Smooth muscle cell (in vitro differentiated cells): ENCODE measurements around the gene CNEP1R1. TPM values are rescaled to one million over a fixed set of nuclear protein-coding genes. Genes with fewer than 3 reads are reported as not detected.
"Not testable (repeated sequence)": the region's sequence is repeated elsewhere in the genome, so short reads cannot be mapped to it uniquely, and the experiment has no call there.

Experiments used
- DNase-seq: peaks from one replicate; lab custom pipeline; 2025; ENCODE audit not compliant: unreplicated experiment; lab: John Stamatoyannopoulos, UW
- H2AFZ ChIP-seq: fragments of 200-600 bp; sonication (generic); 2 replicates; pipeline ENCODE4 v1.6.0; 2016; ENCODE audit warnings: antibody characterized with exemption, low read depth, mild to moderate bottlenecking
- H3F3A ChIP-seq: fragments of 200-600 bp; sonication (generic); 2 replicates; pipeline ENCODE4 v1.6.0; 2017; ENCODE audit warnings: antibody characterized with exemption, low read depth
- H3K27ac ChIP-seq: fragments of 200-600 bp; sonication (generic); 2 replicates; pipeline ENCODE4 v1.5.1; 2016; ENCODE audit warnings: low read depth, mild to moderate bottlenecking
- H3K27me3 ChIP-seq: fragments of 200-600 bp; sonication (generic); 2 replicates; pipeline ENCODE4 v1.6.1; 2016; ENCODE audit warnings: low read depth, mild to moderate bottlenecking
- H3K36me3 ChIP-seq: fragments of 200-600 bp; sonication (generic); 2 replicates; pipeline ENCODE4 v1.5.1; 2016; ENCODE audit warnings: low read depth
- H3K4me1 ChIP-seq: fragments of 200-600 bp; sonication (generic); 2 replicates; pipeline ENCODE4 v1.5.1; 2016; ENCODE audit warnings: low read depth
- H3K4me2 ChIP-seq: fragments of 200-600 bp; sonication (generic); 2 replicates; pipeline ENCODE4 v1.6.0; 2016; ENCODE audit warnings: mild to moderate bottlenecking
- H3K4me3 ChIP-seq: fragments of 200-600 bp; sonication (generic); 2 replicates; pipeline ENCODE4 v1.5.1; 2016; ENCODE audit warnings: mild to moderate bottlenecking
- H3K79me2 ChIP-seq: fragments of 200-600 bp; sonication (generic); 2 replicates; pipeline ENCODE4 v1.6.0; 2016; ENCODE audit warnings: low read depth, mild to moderate bottlenecking
- H3K9ac ChIP-seq: fragments of 200-600 bp; sonication (generic); 2 replicates; pipeline ENCODE4 v1.6.0; 2016; ENCODE audit warnings: low read depth
- H3K9me3 ChIP-seq: fragments of 200-600 bp; sonication (generic); replicated peaks from 2 replicates; pipeline ENCODE4 v1.5.1; 2016; ENCODE audit warnings: low read depth
- H4K20me1 ChIP-seq: fragments of 200-600 bp; sonication (generic); 2 replicates; pipeline ENCODE4 v1.6.0; 2016; ENCODE audit warnings: low read depth
- WGBS: methylation state at CpG from one replicate; pipeline ENCODE4 v1.1.7; 2016; ENCODE audit warnings: low lambda C conversion rate; 5-methylcytosine and 5-hydroxymethylcytosine counted together
- polyA plus RNA-seq: library from polyadenylated mRNA; unstranded; fragments of >200 nt; fragmentation: Nextera tagmentation; extraction: Ambion mirVana; gene quantifications from 2 replicates; pipeline ENCODE4 v1.2.1, GENCODE V29; 2016
- total RNA-seq: library from RNA; depleted of rRNA; stranded (reverse); fragments of >200 nt; gene quantifications from 2 replicates; pipeline ENCODE4 v1.2.3, GENCODE V29; 2014
- TF ChIP-seq, protein P1 (sequence below): fragments of 200-600 bp; sonication (generic); IDR thresholded peaks from 2 replicates; pipeline ENCODE4 v1.5.1; 2017; ENCODE audit warnings: borderline replicate concordance, mild to moderate bottlenecking, antibody characterized with exemption; ENCODE audit not compliant: insufficient read depth, poor library complexity, severe bottlenecking

CNEP1R1 gene
- total and polyA plus RNA-seq, 2 experiments from 2014 or later = 21.3 to 31.7 TPM

DNA sequence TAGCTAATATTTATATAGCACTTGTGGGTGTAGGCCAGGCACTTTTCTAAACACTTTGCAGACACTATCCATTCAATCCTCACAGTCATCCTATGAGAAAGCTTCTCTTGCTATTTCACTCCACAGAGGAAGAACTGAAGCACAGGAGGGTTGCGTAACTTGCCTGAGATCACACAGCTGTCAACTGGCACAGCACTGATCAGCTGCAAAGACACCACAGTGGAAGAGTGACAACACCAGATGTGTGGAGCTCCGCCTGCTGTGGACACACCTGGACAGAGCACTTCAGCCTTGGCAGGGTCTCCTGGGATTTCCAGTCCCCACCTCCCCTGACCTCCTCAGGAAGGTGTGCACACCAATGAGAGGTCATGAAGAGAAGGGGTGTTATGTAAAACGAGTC lies 13.3 kb upstream of the CNEP1R1 start:
- Histone ChIP-seq H3K27ac (no peak overlapping the region), H4K20me1 (no peaks in the 10 kb centered on the region), H3K4me2 (no peak overlapping the region), H3F3A (no peaks in the 10 kb centered on the region), H3K4me1 (no peaks in the 10 kb centered on the region), H3K79me2 (no peaks in the 10 kb centered on the region), H3K9me3 (no peaks in the 10 kb centered on the region), H3K27me3 (no peaks in the 10 kb centered on the region), H2AFZ (no peak overlapping the region), H3K9ac (no peak overlapping the region), H3K4me3 (no peak overlapping the region), H3K36me3 (no peaks in the 10 kb centered on the region)
- DNase-seq = no peak
- 82% methylated on average over 3 of the region's 3 CpGs for WGBS
- TF ChIP-seq, protein P1, sequence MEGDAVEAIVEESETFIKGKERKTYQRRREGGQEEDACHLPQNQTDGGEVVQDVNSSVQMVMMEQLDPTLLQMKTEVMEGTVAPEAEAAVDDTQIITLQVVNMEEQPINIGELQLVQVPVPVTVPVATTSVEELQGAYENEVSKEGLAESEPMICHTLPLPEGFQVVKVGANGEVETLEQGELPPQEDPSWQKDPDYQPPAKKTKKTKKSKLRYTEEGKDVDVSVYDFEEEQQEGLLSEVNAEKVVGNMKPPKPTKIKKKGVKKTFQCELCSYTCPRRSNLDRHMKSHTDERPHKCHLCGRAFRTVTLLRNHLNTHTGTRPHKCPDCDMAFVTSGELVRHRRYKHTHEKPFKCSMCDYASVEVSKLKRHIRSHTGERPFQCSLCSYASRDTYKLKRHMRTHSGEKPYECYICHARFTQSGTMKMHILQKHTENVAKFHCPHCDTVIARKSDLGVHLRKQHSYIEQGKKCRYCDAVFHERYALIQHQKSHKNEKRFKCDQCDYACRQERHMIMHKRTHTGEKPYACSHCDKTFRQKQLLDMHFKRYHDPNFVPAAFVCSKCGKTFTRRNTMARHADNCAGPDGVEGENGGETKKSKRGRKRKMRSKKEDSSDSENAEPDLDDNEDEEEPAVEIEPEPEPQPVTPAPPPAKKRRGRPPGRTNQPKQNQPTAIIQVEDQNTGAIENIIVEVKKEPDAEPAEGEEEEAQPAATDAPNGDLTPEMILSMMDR = no peak

- Histone ChIP-seq H3F3A (no peaks in the 10 kb centered on the region), H3K9me3 (no peaks in the 10 kb centered on the region), H2AFZ (no peak overlapping the region), H3K36me3 (no peaks in the 10 kb centered on the region), H3K9ac (no peak overlapping the region), H3K27me3 (no peaks in the 10 kb centered on the region), H3K4me3 (no peak overlapping the region), H3K79me2 (no peaks in the 10 kb centered on the region), H3K27ac (no peak overlapping the region), H3K4me2 (no peak overlapping the region), H4K20me1 (no peaks in the 10 kb centered on the region), H3K4me1 (no peaks in the 10 kb centered on the region)
- DNase-seq = no peak
- TF ChIP-seq, protein P1 = no peak
- 99% methylated on average over 2 of the region's 2 CpGs for WGBS
Observed at GRCh38 chr16:50012182-50012581, 12.8 kb upstream of the CNEP1R1 start.

DNA sequence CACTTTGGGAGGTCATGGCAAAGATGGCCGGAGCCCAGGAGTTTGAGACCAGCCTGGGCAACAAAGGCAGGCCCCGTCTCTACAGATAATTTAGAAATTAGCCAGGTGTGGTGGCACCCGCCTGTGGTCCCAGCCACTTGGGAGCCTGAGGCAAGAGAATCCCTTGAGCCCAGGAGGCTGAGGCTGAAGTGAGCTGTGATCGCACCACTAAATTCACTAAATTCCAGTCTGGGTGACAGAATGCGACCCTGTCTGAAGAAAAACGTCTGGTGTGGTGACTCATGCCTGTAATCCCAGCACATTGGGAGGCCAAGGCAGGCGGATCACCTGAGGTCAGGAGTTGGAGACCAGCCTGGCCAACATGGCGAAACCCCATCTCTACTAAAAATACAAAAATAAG lies 10.8 kb upstream of the CNEP1R1 start:
- not testable (repeated sequence) for H3K4me1 ChIP-seq, H3K36me3 ChIP-seq, H2AFZ ChIP-seq, H3K4me2 ChIP-seq, DNase-seq, H4K20me1 ChIP-seq, H3K27ac ChIP-seq, H3K9ac ChIP-seq, H3K9me3 ChIP-seq, H3K27me3 ChIP-seq, H3F3A ChIP-seq, H3K79me2 ChIP-seq, H3K4me3 ChIP-seq
- WGBS = 56% methylated on average over 8 of the region's 8 CpGs

- H3K4me1 ChIP-seq = no peaks in the 10 kb centered on the region
- no peak overlapping the region for H3K4me3 ChIP-seq
- H3K9me3 ChIP-seq = no peaks in the 10 kb centered on the region
- TF ChIP-seq, protein P1 = no peak
- no peaks in the 10 kb centered on the region for H3F3A ChIP-seq
- H3K4me2 ChIP-seq = no peak overlapping the region
- H3K9ac ChIP-seq = no peak overlapping the region
- 89% methylated on average over 2 of the region's 2 CpGs for WGBS
- H2AFZ ChIP-seq = no peak overlapping the region
- no peak overlapping the region for H3K27ac ChIP-seq
- no peaks in the 10 kb centered on the region for H3K79me2 ChIP-seq
- H4K20me1 ChIP-seq = no peaks in the 10 kb centered on the region
- H3K27me3 ChIP-seq = no peaks in the 10 kb centered on the region
- no peak for DNase-seq
- no peaks in the 10 kb centered on the region for H3K36me3 ChIP-seq
Observed at GRCh38 chr16:50015631-50016030, 9.4 kb upstream of the CNEP1R1 start.
